ENCODE results near the gene RFX8.

- TF ChIP-seq POLR2AphosphoS5 (IDR thresholded peaks at IDR 0.05; ENCODE audit: insufficient read depth, low read depth, low read length), result no peak
- no peak for TF ChIP-seq CTCF (IDR thresholded peaks at IDR 0.05; ENCODE audit: extremely low read depth in 1 of 2, insufficient read depth in 1 of 2, low read depth in 1 of 2, low read length in 2 of 2)
- TF ChIP-seq POLR2A (IDR thresholded peaks at IDR 0.05; ENCODE audit: low read depth, low read length), result no peak
- no peak for TF ChIP-seq MYC (IDR thresholded peaks at IDR 0.05; ENCODE audit: low read depth, low read length)
- TF ChIP-seq EZH2 (IDR thresholded peaks at IDR 0.05; ENCODE audit: borderline replicate concordance, low read depth, low read length, severe bottlenecking), result no peak
- TF ChIP-seq FOS (IDR thresholded peaks at IDR 0.05; ENCODE audit: borderline replicate concordance, insufficient read depth, low read length), result no peak
- no peak for TF ChIP-seq GATA2 (IDR thresholded peaks at IDR 0.05; ENCODE audit: insufficient read depth, insufficient read length, low read depth, low read length)
Measured at GRCh38 chr2:101400048-101400447, 74.9 kb downstream of the RFX8 start.

Data from endothelial cell of umbilical vein (primary cell).